Cardiac fibroblast (primary cell): ENCODE results near the gene ATAT1.

Experiments used
- DNase-seq, 2 donors: peaks; one replicate each; pipeline versions ENCODE4 v3.0.0 to v3.0.0-alpha.2; 2010; ENCODE audit warnings: low read depth in 2 of 2
- H3K4me3 ChIP-seq, 2 donors: replicated peaks in 1 of 2; 1 replicate in 1 of 2; 2 replicates in 1 of 2; pipeline ENCODE4 v1.5.1; 2011; ENCODE audit warnings: low read depth in 2 of 2, low read length in 2 of 2, mild to moderate bottlenecking in 2 of 2, moderate library complexity in 1 of 2
- CTCF ChIP-seq: IDR thresholded peaks from one replicate; pipeline ENCODE4 v1.5.1; 2011; ENCODE audit warnings: low read depth, mild to moderate bottlenecking, low read length, inconsistent platforms

The ATAT1 gene

GRCh38 chr6:30688569-30688968 is 61.9 kb downstream of the ATAT1 start:
- no peak for DNase-seq
- no peak for TF ChIP-seq CTCF
- peak overlapping the region in 1 of 2 donors; percentile 94 for H3K4me3 ChIP-seq

- DNase-seq: no peak
- H3K4me3 ChIP-seq: peak overlapping the region in 1 of 2 donors; percentile 94
- TF ChIP-seq CTCF: no peak
Measured at GRCh38 chr6:30689022-30689865, 62.6 kb downstream of the ATAT1 start.

GRCh38 chr6:30689985-30690384 is 63.3 kb downstream of the ATAT1 start:
- DNase-seq: no peak
- no peak for TF ChIP-seq CTCF
- peak overlapping the region; percentile 74 to 77 for H3K4me3 ChIP-seq

GRCh38 chr6:30690403-30691207 is 63.9 kb downstream of the ATAT1 start, which contains the start of gene NRM:
Gene NRM, minus strand, starts transcription at chr6:30690984. Its CDS starts 10 bp downstream, at chr6:30690974.
- H3K4me3 ChIP-seq: peak within 1 kb of the TSS; percentile 74 to 77
- TF ChIP-seq CTCF: no peak
- DNase-seq: peak; percentile 85 to 86

GRCh38 chr6:30691208-30691847 is 64.7 kb downstream of the ATAT1 start:
- TF ChIP-seq CTCF: no peak
- DNase-seq: no peak
- H3K4me3 ChIP-seq: peak overlapping the region; percentile 74 to 77
